ENCODE results near the gene ITPR2.

The ITPR2 gene

DNA sequence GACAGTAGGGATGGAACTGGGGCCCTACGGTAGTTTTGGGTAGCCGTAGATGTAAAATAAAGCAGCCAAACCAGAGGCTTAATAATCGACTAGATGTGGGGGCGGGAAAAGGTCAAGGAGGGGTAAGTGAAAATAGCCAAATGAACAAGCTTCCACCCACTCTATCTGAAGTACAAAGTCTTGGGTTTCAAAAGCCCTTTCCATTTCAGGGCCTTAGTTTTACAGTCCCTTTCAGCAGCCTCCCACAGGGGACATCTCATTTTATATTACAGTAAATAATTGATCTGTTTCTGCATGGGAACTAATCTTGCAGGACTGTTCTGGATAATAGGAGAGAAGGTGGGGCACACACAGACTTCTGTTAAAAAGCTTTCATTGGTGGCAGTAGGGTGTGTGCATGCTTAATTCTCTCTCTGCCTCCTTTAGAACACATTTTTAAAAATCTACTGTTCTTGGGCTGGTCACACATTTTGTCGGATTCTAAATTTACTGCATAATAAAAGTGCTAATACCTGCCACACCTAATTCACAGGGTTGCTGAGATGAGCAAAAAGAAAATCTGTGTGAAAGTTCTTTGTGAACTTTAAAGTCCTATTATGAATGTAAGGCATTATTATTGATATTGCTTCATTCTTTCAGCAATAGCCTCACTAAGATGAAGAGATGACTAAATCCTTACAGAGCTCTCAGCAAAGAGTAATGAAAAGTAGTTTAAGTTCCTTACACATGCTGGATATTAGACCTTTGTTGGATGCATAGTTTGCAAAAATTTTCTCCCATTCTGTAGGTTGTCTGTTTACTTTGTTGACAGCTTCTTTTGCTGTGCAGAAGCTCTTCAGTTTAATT is 104.6 kb downstream of the ITPR2 start:
- no peak for DNase-seq

- no peak for DNase-seq
These were observed 105.4 kb downstream of the ITPR2 start for GRCh38 chr12:26727482-26728204.

- DNase-seq, result no peak
These were observed 106.0 kb downstream of the ITPR2 start for GRCh38 chr12:26726956-26727355.

- DNase-seq, result no peak
These were observed 107.6 kb downstream of the ITPR2 start for GRCh38 chr12:26725276-26725916.

DNA sequence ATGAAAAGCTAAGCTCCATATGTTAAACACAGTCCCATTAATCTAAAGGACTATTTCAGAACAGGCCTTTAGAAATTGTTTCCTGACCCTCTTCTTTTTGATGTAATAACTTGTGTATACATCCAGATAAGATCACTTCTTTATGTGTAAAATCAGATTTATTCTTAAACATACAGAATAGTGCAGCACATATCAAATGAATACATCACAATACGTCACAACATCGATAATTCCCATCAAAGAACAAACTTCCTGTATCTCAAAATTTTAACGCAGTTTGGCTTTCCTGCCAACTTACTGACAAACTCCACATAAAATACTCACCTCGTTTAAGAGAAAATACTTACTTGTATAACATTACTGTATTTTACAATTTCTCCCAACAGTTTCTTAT is 108.7 kb downstream of the ITPR2 start:
- DNase-seq, result no peak

- DNase-seq, result no peak
These were observed 109.3 kb downstream of the ITPR2 start for GRCh38 chr12:26723379-26724308.

DNA sequence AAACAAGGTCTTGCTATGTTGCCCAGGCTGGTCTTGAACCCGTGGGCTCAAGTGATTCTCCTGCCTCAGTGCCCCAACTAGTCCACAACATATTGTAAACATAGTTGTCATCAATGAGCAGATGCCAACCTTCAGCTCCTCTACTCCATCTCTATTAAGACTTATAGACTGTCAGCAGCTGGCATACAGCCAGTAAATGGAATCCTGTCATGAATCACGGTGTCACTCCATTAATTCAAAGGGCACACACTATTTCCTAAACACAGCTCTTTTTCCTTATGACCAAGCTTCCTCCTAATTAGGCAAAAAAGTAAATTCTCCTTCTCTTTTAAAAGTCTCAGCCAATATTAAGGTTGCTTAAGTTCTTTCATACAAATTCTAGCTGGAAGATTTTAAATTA is 111.2 kb downstream of the ITPR2 start:
- no peak for DNase-seq

GRCh38 chr12:26719852-26720251 is 113.1 kb downstream of the ITPR2 start:
- DNase-seq, result no peak

DNA sequence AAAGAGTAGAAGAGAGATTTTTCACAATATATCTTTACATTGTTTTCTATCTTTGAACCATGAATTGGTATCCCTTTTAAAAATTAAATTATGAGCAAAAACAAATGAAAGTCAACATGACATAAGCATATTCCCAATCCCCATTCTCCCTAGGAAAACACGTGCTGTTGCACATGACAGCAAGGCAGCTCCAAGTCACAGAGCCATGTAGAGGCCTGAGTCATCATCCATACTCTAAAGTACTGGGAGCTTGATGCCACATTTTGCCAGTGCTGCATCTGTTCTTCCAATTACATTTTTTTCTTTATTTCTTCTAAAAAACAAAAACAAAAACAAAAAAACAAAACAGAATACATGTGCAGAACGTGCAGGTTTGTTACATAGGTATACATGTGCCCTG is 115.2 kb downstream of the ITPR2 start:
- no peak for DNase-seq

- DNase-seq, result no peak
These were observed 117.8 kb downstream of the ITPR2 start for GRCh38 chr12:26715232-26715631.

DNA sequence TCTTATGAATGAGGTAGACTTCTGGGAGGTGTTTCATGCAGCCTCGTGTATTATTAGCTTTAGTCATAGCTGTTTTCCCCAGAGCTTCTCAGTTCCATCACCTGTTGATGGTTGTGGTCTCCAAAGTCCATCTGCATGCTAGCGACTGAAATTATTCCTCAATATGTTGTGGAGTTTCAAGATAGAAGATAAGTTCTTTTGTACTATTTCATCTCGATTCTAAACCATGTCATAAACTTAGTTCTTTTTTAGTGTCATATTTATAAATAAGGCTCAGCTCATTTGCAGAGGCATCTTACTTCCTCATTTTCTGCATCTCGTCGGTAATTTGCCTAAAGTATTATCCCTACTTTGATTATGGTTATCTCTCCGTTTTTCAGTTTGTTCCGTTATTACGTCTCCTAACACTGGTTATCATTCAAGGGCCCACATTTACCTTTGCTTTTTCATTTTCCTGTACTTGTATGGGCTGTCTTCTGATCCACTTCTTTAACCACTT is 119.1 kb downstream of the ITPR2 start:
- DNase-seq, result no peak

DNA sequence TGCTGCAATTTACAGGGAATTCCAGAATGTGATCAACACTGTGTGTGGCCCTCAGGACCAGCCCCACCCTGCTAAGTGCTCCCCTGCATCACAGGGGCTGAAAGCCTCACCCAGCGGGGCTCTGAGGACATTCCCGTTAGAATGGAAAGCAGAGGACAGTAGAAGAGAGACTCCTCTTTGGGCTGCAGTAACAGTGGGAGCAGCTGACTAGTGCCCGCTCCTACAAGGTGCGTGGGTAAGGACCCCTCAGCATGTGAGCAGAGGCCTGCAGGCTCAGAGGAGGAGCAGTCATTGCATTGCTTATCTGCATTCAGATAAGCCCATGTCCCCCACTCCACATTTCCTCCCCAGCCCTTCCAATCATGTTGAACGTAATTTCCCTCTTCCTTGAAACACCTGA is 120.1 kb downstream of the ITPR2 start:
- DNase-seq, result no peak

DNA sequence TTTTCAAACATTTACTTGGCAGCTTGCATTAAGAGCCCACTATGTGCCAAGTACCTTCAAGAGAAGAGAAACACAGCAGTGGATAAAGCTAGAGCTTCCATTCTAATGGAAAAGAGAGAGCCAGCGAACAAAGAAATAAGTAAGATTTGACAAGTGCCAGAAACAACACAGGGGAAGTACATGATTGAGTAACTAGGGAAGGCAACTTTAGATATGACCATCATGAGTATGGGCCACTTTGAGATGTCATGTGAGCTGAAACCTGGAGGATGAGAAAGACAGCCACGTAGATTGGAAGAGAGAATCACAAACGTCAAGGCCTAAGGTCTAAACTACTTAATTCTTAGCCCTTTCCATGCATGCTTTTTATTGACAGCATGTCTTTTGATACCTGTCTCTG is 121.4 kb downstream of the ITPR2 start:
- DNase-seq, result no peak

DNA sequence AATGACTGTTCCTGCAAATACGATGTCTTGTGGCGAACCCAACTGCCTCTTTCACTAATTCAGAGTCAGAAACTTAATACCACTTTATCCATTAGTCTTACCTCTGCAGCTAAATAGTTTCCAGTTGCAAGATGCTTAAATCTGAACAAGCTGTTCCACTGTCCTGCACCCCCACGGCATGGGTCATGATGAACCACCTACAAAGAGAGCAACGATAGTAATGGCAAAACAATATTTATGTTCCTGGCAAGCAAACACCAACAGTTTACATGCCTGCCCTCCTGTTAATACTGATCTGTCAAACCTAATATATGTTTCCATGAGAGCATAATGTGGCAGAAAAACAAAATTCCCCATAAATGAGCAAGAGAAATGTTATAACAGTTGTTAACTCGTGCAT is 121.9 kb downstream of the ITPR2 start:
- no peak for DNase-seq

DNA sequence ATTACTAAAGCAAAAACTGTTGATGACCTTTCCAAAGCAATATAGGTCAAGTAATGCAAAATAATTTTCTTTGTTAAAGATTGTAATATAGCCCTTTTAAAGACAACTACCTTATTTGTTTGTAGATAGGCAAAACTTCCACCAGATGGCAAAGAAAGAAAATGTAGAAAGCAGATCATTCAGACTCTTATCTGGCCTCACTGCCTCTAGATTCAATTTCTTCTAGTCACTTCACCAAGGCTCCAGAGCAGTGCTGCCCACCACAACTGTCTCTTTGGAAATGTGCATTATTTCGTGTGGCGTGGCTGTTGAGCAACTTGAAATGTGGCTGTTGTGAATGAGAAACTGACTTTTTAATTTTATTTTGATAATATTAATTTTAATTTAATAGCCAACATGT is 127.1 kb downstream of the ITPR2 start:
- DNase-seq, result no peak

GRCh38 chr12:26704684-26705460 is 128.1 kb downstream of the ITPR2 start:
- no peak for DNase-seq

- no peak for DNase-seq
These were observed 128.8 kb downstream of the ITPR2 start for GRCh38 chr12:26704214-26704613.

GRCh38 chr12:26702741-26703140 is 130.3 kb downstream of the ITPR2 start:
- no peak for DNase-seq

- no peak for DNase-seq
These were observed 131.3 kb downstream of the ITPR2 start for GRCh38 chr12:26701604-26702215.

DNA sequence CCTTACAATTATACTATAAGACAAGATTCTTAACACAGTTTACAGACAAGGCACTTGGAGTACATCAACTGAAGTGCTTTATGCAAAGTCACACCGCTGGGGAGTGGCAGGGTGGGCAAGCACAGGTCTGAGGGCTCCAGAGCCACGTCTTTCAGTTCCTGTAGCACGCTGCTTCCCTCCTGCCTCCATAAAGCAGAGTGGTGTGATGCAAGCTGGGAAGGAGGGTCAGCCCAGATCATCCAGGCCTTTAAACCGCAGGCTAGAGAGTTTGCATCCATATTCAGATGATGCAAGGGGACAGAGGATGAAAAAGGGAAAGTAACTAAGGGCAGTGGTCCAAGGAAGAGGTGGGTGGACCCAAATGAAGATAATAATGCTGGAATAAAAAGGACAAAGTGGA is 132.6 kb downstream of the ITPR2 start:
- no peak for DNase-seq

GRCh38 chr12:26699237-26699636 is 133.8 kb downstream of the ITPR2 start:
- DNase-seq, result no peak
